Stimulated activated CD8-positive, alpha-beta memory T cell treated with anti-CD3 and anti-CD28 coated beads, Interleukin-12 subunit alpha, Interleukin-12 subunit beta, amount 100 ng/mL, for 24 hours (primary cell): ENCODE results near the gene GRK5.

Experiments used
- DNase-seq: peaks from one replicate; pipeline ENCODE4 v3.0.0-alpha.2; 2020; ENCODE audit errors: extremely low read depth

The GRK5 gene

DNA sequence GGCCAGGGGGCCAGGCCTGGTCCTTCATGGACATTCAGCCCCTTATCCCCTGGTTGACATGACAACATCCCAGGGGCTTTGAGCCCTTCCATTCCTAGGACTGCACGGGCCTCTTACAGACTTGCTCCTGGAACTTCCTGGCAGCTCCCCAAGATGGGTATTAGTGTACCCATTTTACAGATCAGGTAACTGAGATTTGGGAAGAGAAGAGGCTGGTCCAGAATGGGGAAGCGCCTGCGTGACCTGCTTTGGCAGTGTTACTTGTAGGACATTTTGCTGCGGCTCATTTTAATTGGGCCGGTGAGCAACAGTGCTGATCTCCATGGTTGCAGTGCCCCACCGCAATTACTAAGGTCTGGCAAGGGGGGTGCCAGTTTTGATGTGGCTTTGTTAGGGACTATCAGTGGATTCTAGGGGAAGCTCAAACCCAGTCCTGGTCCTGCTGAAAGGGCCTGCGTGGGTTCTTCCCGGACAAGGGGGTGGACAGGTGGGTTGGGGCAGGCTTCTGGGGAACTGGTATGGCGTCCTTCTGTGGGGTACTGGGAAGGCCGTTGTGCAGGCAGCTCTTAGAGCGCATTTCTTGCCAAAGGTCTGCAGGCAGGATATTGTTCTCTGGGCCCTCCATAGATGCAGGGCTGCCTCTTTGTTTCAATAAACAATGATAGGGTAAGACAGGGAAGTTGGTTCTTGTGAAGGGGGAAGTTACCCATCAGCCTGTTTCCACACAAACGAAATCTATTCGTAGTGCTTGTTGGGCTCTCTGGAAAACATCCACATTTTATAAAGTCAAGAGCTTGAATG is 197.5 kb downstream of the GRK5 start:
- no peak for DNase-seq

DNA sequence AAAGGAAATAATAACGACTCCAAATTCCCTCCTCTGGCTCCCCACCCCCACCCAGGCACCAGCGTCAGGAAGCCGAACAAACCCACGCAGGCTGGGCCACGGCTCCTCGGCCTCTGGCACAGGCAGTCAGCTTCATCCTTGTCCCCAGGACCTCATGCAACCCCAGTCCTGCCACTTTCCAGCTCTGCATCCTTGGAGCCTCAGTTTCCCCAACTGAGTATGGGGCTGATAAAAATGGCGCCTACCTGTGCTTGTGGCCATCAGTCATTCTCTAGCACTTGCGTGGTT is 198.1 kb downstream of the GRK5 start:
- no peak for DNase-seq

DNA sequence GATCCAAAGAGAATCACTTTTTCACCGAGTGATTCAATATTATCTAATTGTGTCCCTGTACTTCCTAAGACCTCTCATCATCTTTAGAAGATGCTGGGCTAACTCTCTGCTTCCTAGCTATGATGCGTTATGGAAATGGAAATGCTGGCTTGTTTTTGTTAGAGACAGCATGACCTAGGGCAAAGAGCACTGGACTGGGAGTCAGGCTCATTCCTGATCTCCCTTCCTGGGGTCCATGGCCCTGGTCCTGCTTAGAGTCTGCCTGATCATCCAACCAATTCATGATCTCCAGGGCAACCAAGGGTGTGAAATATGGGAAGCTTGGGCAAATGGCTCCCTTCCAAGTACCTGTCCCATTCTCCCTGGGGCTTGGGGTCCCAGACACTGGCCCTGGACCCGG is 198.8 kb downstream of the GRK5 start:
- DNase-seq: no peak

DNA sequence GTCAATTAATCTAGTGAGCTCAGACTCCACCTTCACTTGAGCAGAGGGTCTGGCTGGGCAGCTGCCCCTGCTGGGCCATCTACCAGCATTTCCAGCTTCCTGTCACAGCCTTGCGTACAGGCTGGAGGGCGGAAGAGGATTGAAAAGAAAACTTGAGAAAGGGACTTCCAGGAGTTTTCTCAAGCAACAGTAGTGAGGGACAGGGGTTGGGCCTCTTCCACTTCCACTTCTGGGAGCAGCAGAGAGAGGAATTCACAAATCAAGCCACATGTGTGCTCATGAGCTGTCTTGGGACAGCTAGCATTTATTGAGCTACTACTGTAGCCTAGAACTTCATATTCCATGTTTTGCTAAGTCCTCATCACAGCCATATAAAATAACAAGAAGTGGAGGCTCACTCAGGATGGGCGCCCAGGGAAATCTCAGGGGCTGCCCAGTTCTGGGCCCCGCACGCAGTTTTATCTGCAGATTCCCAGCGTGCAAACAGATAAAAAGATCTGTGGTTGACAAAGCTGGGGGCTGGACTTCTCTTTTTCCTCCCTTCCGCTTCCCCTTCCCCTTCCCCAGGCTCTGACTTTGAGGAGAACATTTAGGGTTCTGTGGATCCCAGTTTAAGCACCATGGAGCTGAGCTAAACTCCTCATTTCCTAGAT is 199.4 kb downstream of the GRK5 start:
- DNase-seq: no peak

DNA sequence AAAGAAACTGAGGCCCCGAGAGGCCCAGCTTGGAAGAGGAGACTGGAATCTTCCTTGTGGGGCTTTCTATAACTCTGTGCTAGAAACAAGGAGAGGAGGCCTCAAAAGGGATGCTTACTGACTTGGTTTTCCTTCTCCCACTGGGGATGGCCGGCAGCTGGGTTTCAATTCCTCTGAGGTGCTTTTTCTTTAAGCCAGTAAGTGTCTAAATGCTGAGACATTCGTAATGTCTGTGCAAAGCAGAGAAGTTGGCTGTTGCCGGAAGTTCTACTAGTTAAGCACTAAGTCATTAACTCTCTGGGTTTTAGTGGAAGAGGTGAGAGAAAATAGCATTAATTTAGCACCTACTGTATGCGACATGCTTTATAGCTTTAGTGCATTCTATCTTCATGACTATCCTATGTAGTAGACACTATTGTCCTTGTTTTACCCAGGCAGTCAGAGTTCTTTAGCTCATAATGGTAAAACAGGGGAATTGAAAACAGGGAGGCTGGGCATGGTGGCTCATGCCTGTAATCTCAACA is 199.9 kb downstream of the GRK5 start:
- DNase-seq: no peak

DNA sequence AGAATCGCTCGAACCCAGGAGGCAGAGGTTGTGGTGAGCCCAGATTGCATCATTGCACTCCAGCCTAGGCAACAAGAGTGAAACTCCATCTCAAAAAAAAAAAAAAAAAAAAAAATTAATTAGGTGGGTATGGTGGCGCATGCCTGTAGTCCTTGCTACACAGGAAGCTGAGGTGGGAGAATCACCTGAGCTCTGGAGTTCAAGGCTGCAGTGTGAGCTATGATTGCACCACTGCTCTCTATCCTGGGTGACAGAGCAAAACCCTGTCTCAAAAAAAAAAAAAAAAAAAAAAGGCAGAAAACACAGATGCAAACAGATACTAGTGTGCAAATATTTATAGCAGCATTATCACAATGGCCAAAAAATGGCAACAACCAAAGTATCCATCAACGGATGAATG is 200.7 kb downstream of the GRK5 start:
- no peak for DNase-seq

DNA sequence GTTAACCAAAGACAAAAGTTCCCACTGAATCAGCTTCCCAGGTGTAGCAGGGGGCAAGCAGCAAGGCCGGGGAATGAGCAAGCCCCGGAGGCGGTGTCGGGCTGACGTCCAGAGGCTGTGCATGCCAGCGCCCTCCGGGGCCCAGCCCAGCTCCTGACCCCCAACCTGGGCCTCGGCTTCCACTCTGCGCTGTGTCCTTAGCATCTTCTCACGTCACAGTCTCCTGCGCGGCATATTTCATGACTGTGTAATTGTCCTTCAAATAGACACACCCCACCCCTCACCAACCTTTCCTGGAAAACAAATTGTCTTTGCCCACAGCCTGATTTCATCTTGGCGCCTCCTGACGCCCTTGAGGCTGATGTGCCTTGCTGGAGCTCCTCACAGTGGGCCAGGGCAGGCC is 201.6 kb downstream of the GRK5 start:
- no peak for DNase-seq

DNA sequence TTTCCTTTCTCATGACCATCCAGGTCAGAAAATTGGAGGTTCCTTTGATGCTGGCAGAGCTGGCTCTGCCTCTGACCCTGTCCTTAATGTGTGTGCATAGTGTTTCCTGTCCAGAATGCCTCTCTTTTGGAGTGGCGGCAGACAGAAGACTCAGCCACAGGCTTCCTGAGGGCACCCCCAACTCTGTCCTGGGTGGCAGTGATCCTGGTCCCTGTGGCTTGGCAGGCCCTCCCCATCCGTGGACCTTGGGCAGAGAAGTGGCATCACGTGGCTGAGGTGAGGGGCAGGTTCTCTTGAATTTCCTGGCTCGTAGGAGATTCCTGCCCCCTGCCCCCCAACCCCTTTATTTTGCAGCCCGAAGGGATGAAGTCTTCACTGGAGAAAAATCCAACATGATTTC is 202.0 kb downstream of the GRK5 start:
- no peak for DNase-seq

DNA sequence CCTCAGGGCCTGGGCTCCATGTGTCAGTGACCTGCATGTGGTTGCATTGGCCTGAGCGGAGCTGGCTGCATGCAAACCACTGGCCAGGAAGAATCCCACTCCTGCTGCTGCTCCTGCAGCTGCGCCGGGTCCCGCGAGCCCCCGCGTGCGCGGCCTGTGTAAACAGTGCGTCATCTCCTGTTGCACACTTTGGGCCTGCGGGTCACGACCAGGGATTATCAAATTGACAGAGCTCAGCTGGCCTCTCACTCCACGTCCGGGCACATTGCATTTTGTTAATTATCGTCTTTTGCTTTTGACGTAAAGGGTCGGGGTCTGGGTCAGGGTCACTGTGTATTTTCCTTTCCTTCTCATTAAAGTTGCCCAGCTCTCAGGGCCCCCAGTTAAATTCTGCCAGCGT is 202.5 kb downstream of the GRK5 start:
- DNase-seq: no peak

DNA sequence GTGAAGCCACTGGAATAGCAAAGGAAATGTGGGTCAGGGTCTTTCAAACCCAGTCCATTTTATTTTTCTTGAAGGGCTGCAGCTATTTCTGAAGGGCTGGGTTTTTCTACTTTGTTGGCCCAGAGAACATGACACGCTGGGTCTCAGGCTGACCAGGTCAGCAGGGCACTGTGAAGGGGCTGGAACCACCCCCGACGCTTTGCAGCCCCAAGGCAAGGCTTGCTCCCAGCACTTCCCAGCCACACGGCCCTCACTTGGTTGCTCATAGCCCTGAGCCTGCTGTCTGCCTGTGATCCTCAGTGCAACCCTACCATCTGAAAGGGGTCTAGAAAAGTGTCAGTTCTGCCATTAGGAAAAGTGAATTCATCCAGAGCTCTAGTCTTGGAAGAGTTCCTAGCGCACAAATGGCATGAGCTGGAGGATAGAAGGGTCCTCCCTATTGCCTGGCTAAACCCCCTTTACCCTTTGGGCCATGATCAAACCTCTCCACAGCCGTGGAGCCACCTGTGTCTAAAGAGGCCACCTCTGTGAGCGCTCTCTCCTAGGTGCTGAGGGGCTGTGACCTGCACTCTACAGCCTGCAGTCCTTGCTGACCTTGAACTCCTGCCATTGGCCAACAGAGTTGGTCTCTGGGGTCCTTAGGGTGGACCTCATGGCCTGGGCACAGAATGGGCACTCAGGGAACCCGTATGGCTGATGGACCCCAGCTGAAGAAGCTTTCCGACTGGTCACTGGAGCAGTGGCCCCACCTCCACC is 203.2 kb downstream of the GRK5 start:
- DNase-seq: no peak

DNA sequence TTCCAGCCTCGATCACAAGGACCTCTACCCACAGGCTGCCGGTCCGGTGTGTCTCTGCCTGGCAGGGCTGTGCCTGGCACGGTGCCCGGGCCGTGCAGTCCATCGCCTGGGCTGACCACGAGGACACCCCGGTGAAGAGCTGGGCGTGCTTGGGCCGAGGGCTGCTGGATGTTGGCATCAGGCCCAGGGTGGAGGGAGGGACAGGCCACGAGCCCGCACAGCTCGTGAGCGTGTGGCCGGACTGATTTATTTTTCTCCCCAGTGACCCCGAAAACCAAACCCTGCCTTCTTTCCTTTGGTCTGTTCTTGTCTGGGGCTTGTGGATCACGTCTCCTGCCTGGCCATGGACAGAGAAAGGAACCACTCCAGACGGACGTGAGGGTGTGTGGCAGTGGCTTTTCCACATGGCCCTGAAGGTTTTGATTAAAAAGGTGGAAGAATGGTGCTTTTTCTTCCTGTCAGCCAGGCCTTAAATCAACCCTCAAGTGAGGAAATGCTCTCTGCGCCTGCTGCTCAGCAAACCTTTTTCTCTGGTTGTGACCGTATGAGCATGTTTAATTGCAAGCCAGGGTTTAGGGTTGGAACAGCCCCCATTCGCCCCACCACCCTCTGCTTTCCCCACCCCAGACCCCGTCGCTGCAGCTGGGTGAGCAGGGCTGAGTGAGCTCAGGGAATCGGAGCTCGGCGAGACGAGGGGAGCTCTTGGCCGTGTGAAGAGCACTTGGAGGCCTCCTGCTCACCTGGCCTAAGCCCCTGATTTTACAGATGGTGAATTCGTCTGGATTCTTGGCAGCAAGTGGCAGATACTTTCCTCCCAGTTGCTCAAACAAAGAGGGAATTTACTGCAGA is 205.1 kb downstream of the GRK5 start:
- no peak for DNase-seq

DNA sequence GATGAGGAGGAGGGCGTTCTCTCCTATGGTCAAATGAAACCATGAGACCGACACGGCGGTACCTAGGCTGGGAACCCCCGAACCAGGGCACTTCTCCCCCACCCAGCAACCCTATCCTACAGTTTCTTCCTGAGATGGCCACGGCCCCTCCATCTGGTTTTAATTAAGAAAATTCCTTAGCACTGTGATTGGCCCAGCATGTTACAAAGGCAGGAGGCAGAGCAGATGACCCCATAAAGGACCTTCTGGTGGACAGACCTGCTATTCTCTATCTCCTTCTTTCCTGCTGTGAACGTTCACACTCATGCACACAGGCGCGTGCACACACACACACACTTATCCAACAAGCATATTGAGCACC is 205.7 kb downstream of the GRK5 start:
- DNase-seq: no peak

DNA sequence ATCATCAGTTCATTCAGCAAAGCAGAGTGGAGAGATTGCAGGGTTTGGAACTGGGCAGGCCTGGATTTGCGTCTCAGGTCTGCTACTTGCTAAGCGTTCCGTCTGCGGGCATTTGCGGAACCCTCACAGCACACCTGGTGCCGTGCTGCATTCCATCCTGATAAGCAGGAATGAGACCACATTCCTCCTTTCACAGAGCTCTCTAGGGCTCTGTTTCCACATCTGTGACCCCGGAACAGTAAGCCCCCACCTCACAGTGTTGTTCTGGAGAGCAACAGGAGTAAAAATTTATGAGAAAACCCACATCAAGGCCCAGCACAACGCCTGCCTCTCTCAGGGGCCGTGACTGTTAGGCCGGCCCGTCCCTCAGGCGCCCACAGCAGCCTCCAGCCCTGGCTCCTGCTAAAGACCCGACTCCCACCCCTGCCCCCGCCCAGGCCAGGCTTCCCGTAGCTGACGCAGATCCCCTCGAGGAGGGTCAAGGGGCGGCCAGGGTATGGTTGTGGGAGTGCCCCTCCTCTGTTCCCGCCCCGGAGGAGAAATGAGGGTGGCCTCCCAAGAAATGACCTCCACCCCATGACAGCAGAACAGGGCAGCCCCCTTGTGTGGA is 206.2 kb downstream of the GRK5 start:
- DNase-seq: no peak

DNA sequence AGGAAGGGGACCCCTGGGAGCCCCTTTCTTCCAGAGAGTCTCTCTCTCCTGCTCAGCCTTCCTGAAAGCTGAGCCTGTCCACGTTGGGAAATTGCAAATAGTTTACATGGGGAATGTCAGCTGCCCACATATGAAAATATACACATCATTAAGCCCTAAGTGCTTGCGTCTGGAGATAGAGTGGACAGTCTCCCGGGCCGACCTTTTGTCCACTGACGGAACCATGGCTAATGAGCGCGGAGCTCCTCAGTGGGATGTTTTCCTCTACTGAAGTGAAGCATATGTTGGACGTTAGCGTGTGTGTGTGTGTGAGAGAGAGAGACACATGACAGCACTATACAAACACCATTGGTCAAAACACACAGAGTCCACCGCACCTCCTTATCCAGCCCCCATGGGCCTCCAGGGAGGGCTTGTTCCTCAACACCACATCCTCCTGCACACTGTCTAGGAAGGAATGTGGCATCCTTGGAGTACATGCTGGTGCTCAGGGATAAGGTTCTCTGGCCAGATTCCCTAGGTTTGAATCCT is 206.8 kb downstream of the GRK5 start:
- no peak for DNase-seq

DNA sequence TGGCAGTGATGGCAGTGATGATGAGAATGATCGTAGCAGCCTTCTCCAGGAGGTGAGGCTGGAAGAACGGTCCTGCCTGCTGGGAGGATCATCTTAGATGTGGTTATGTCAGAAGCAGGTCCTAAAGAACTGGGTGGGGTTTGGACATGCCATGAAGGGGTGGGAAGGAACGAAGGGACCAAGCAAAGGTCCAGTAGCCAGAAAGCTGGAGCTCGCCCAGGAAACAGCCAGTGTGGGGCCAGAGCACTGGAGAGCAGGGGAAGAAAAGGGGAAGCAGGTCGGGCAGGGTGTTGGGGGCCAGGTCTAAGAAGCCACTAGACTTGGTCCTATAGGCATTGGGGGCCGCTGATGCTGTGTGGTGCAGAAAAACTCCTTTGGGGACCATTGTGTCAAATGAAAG is 207.8 kb downstream of the GRK5 start:
- DNase-seq: no peak

DNA sequence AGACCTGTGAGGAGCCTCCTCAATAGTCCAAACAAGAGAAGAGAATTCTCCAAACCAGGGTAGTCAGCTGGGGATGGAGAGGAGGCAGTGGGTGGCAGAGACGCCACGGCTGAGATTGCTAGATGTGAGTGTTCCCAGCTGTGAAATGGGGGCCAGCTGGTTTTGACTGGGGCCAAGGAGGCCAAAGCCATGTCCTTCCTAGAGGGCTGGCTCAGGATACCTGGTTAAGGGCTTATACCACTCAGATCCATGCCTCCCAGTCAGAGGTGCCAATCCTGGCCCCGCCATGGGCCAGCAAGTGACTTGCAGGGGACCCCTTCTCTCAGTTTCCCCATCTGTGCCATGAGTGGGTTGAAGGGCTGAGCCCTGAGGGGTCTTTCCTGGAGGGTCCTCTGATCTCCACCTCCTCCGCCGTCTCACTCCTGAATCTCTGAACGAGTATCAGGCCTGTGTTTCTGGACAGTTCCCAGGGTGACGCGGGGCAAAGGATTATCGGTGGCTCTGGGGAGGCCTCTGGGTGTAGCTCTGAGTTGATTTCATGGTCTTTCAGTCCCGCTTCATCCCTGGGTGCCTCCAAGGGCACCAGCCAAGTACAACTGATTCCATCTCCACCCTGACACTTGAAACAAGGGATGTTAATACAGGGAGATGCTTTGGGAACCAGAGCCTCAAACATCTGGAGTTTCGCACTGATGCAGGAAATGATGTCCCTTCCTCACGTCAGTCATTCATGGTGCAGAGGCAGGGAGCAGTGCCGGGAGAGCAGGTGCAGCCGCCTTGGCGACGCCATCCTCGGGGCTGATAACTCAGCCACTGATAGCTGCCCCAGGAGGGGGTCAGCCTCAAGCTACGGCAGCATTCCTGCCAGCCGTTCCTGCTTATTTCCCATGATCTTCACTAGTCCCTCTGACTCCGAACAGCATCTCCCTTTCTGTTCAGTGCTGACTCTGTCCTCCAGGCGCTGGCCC is 208.4 kb downstream of the GRK5 start:
- no peak for DNase-seq

DNA sequence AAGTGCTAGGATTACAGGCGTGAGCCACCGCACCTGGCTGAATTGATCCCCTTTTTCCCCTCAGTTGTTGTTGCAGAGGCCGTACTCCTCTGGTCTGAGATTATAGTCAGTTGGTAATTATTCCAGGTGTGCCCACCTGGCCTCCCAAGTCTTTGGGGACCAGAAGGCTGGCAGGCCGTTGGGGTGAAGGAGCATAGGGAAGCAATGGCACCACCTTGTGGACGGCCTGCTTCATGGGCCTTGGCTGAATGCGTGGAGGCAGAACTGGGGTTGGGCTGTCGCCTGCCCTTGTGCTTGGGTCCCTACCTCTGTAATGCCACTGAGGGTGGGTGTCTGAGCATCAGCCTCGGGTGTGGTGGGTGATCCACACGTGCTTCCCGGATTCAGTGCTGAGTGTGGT is 209.5 kb downstream of the GRK5 start:
- peak; percentile 38 for DNase-seq

DNA sequence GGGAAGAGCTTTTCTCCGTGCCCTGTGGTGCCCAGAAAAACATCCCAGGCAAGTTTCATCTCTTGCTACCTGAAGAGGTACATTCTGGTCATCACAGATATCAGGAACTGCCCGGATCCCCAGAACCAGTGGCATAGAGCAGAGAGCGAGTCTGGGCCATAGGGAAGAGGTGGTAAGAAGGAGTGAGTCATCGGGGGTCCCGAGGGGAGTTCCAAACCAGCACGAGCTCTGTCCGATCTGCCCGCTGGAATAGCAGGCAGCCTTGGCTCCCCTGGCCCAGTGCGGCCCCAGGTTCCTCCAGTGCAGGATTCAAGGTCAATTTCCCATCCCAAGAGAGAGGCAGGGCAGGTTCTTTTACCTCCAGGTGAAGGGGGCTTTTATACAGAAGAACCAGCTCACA is 210.5 kb downstream of the GRK5 start:
- no peak for DNase-seq

DNA sequence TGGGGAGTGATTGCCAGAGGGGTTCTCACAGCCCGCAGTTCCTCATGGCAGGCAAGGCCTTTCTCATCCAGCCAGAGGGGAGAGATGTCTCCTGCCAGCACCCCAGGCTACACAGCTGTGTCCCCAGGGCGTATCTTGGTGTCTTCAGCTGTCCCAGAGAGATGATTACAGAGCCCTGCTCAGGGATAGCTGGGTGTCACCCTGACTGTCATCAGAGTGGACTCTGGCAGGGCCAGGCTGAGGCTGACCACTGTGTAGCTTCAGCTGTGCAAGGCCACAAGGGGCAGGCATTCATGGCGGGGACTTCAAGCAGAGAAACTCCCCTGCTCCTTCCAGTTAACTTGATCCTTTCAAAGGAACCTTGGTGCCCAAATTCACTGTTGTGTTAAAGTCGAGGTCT is 211.0 kb downstream of the GRK5 start:
- no peak for DNase-seq

DNA sequence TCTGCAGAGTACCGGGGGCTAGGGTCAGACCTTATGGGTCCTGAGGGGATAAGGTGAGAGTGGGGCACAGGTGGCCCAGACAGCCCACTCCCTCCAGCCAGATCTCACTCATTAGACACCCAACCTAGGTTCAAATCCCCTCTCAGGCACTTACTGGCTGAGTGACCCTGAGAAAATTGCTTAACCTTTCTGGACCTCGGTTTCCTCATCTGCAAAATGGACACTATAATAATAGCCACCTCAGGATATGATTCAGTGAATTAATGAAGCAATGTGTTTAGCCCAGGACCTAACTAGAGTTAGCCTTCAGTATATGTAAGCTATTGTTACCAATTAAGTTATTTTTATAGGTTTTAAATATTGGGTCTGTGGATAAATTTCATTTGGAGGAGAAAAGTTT is 212.6 kb downstream of the GRK5 start:
- DNase-seq: no peak
